H1 (cell line): Measurements from ENCODE around the gene MITF. TPM values are rescaled to one million over a fixed set of nuclear protein-coding genes. Genes with fewer than 3 reads are reported as not detected.

Source experiments
- CTCF ChIA-PET: fragments of 300-600 bp; sonication (Branson Sonifier 250); formaldehyde crosslinking; loops from one replicate; lab custom pipeline; 2021; ENCODE audit not compliant: partially characterized antibody; lab: Charles Lee
- POLR2A ChIA-PET: fragments of 300-600 bp; sonication (Branson Sonifier 250); formaldehyde crosslinking; loops from one replicate; lab custom pipeline; 2021; ENCODE audit warnings: inconsistent platforms; ENCODE audit not compliant: partially characterized antibody; lab: Charles Lee
- DNase-seq, 2 experiments: peaks; one replicate each; pipeline versions ENCODE4 v3.0.0 to v3.0.0-alpha.2; 2010 to 2022; ENCODE audit warnings: low spot score in 2 of 2, low read depth in 1 of 2, mixed read lengths in 1 of 2
- FAIRE-seq: peaks from 2 replicates; lab custom pipeline; 2011; peaks lifted over from hg19 to GRCh38; lab: Jason Lieb, UNC
- H2AFZ ChIP-seq: 2 replicates; pipeline ENCODE4 v1.8.1; 2012; ENCODE audit warnings: low read length, inconsistent platforms
- H2AK5ac ChIP-seq: 2 replicates; pipeline ENCODE4 v1.6.1; 2013; ENCODE audit warnings: low read depth, low read length
- H2BK120ac ChIP-seq: replicated peaks from 2 replicates; pipeline ENCODE3; 2013; ENCODE audit warnings: low read depth, low read length, inconsistent platforms
- H2BK12ac ChIP-seq: 2 replicates; pipeline ENCODE4 v1.6.1; 2013; ENCODE audit warnings: low read depth, low read length
- H2BK15ac ChIP-seq: 2 replicates; pipeline ENCODE4 v1.6.1; 2013; ENCODE audit warnings: low read length
- H2BK20ac ChIP-seq: 2 replicates; pipeline ENCODE4 v1.6.1; 2013; ENCODE audit warnings: low read length
- H2BK5ac ChIP-seq: 2 replicates; pipeline ENCODE4 v1.6.1; 2013; ENCODE audit warnings: low read depth, low read length
- H3K14ac ChIP-seq: 2 replicates; pipeline ENCODE4 v1.6.1; 2013; ENCODE audit warnings: inconsistent platforms; ENCODE audit not compliant: insufficient read length
- H3K18ac ChIP-seq: 2 replicates; pipeline ENCODE4 v1.6.1; 2013; ENCODE audit warnings: low read length; ENCODE audit errors: extremely low read depth
- H3K23ac ChIP-seq: 2 replicates; pipeline ENCODE4 v1.6.1; 2013; ENCODE audit warnings: inconsistent platforms; ENCODE audit not compliant: insufficient read length
- H3K23me2 ChIP-seq: 2 replicates; pipeline ENCODE4 v1.6.1; 2013; ENCODE audit warnings: low read depth, low read length
- H3K27ac ChIP-seq: 2 replicates; pipeline ENCODE4 v1.6.1; 2011; ENCODE audit warnings: low read depth, low read length, inconsistent platforms
- H3K27me3 ChIP-seq, 4 experiments: replicated peaks in 1 of 4; 1 replicate in 1 of 4; 2 replicates in 3 of 4; pipeline versions ENCODE4 v1.6.1 to v1.8.1; 2011 to 2013; ENCODE audit warnings: low read length in 3 of 4, mild to moderate bottlenecking in 3 of 4, inconsistent platforms in 2 of 4, mixed read lengths in 2 of 4, moderate library complexity in 1 of 4; ENCODE audit not compliant: control insufficient read depth in 3 of 4, insufficient read depth in 3 of 4; ENCODE audit errors: extremely low read depth in 1 of 4
- H3K36me3 ChIP-seq, 4 experiments: 2 replicates each; pipeline versions ENCODE4 v1.6.1 to v1.8.1; 2011 to 2013; ENCODE audit warnings: mild to moderate bottlenecking in 4 of 4, low read length in 3 of 4, moderate library complexity in 2 of 4, control low read depth in 1 of 4, inconsistent platforms in 1 of 4; ENCODE audit not compliant: insufficient read depth in 4 of 4, control insufficient read depth in 2 of 4
- H3K4ac ChIP-seq: replicated peaks from 2 replicates; pipeline ENCODE3; 2013; ENCODE audit warnings: low read length, low read depth, mixed read lengths, inconsistent platforms; ENCODE audit not compliant: insufficient read length
- H3K4me1 ChIP-seq, 4 experiments: replicated peaks in 1 of 4; 1 replicate in 1 of 4; 2 replicates in 3 of 4; pipeline versions ENCODE4 v1.6.1 to v1.8.1; 2011 to 2013; ENCODE audit warnings: low read length in 3 of 4, inconsistent platforms in 2 of 4, mixed read lengths in 1 of 4; ENCODE audit not compliant: insufficient read depth in 4 of 4, control insufficient read depth in 3 of 4
- H3K4me2 ChIP-seq, 2 experiments: 2 replicates each; pipeline versions ENCODE4 v1.6.1 to v1.8.1; 2011 to 2013; ENCODE audit warnings: low read depth in 2 of 2, low read length in 2 of 2, control low read depth in 1 of 2, inconsistent platforms in 1 of 2, mild to moderate bottlenecking in 1 of 2; ENCODE audit not compliant: insufficient read depth in 1 of 2
- H3K4me3 ChIP-seq, 4 experiments: fragments of 200-600, 300-600 bp in 1 of 4; sonication (generic), shearing (Covaris generic), sonication (Bioruptor Twin) in 1 of 4; 2 replicates each; pipeline versions ENCODE4 v1.5.1 to v1.8.1; 2011 to 2016; ENCODE audit warnings: low read length in 4 of 4, low read depth in 3 of 4, control low read depth in 2 of 4, inconsistent platforms in 2 of 4, mild to moderate bottlenecking in 2 of 4, mixed read lengths in 1 of 4, moderate library complexity in 1 of 4; ENCODE audit not compliant: insufficient read depth in 2 of 4; ENCODE audit errors: extremely low read depth in 1 of 4
- H3K56ac ChIP-seq: replicated peaks from 2 replicates; pipeline ENCODE3; 2013; ENCODE audit warnings: low read depth, mild to moderate bottlenecking, mixed read lengths, low read length, inconsistent platforms; ENCODE audit not compliant: insufficient read length
- H3K79me1 ChIP-seq: 2 replicates; pipeline ENCODE4 v1.6.1; 2013; ENCODE audit warnings: low read depth, low read length, control low read depth
- H3K79me2 ChIP-seq, 2 experiments: 2 replicates each; pipeline versions ENCODE4 v1.6.1 to v1.8.1; 2012 to 2013; ENCODE audit warnings: low read length in 2 of 2, mild to moderate bottlenecking in 2 of 2, inconsistent platforms in 1 of 2; ENCODE audit not compliant: insufficient read depth in 2 of 2, control insufficient read depth in 1 of 2
- H3K9ac ChIP-seq, 4 experiments: replicated peaks in 1 of 4; 1 replicate in 1 of 4; 2 replicates in 3 of 4; pipeline versions ENCODE4 v1.6.1 to v1.8.1; 2011 to 2013; ENCODE audit warnings: low read depth in 3 of 4, low read length in 3 of 4, control low read depth in 2 of 4, mild to moderate bottlenecking in 2 of 4, moderate library complexity in 2 of 4, inconsistent platforms in 1 of 4; ENCODE audit errors: extremely low read depth in 1 of 4
- H3K9me3 ChIP-seq, 2 experiments: 2 replicates each; pipeline versions ENCODE4 v1.6.1 to v1.8.1; 2012 to 2013; ENCODE audit warnings: mild to moderate bottlenecking in 2 of 2, moderate library complexity in 2 of 2, control low read depth in 1 of 2, inconsistent platforms in 1 of 2, low read depth in 1 of 2, low read length in 1 of 2, mixed read lengths in 1 of 2; ENCODE audit not compliant: insufficient read depth in 2 of 2
- H4K20me1 ChIP-seq, 2 experiments: replicated peaks in 1 of 2; 2 replicates each; pipeline versions ENCODE3 to v1.8.1; 2011 to 2013; ENCODE audit warnings: inconsistent platforms in 2 of 2, low read length in 2 of 2, mild to moderate bottlenecking in 1 of 2; ENCODE audit not compliant: insufficient read depth in 2 of 2, control insufficient read depth in 1 of 2
- H4K5ac ChIP-seq: 2 replicates; pipeline ENCODE4 v1.6.1; 2013; ENCODE audit warnings: low read length, low read depth, mixed read lengths, inconsistent platforms; ENCODE audit not compliant: insufficient read length
- H4K8ac ChIP-seq: 2 replicates; pipeline ENCODE4 v1.8.0; 2013; ENCODE audit warnings: mild to moderate bottlenecking, moderate library complexity, low read length, inconsistent platforms; ENCODE audit not compliant: insufficient read depth; ENCODE audit errors: extremely low read depth
- H4K91ac ChIP-seq: replicated peaks from 2 replicates; pipeline ENCODE3; 2013; ENCODE audit warnings: low read length, mixed read lengths, inconsistent platforms; ENCODE audit not compliant: insufficient read length
- CBX8 ChIP-seq: fragments of 300-800, 300-1000 bp; sonication (generic); IDR thresholded peaks from 2 replicates; pipeline ENCODE4 v1.7.1; 2016; ENCODE audit warnings: low read depth, low read length, borderline replicate concordance
- CHD1 ChIP-seq: IDR thresholded peaks from 2 replicates; pipeline ENCODE4 v1.6.1; 2012; ENCODE audit warnings: low read depth, low read length, improper control_type of control experiment
- FOSL1 ChIP-seq: IDR thresholded peaks from 2 replicates; pipeline ENCODE4 v1.6.1; 2011; ENCODE audit warnings: mild to moderate bottlenecking, low read depth, low read length, moderate library complexity; ENCODE audit not compliant: insufficient read depth
- MAFK ChIP-seq: IDR thresholded peaks from 2 replicates; pipeline ENCODE4 v1.6.1; 2012; ENCODE audit warnings: low read depth, mild to moderate bottlenecking, improper control_type of control experiment, low read length
- NRF1 ChIP-seq: IDR thresholded peaks from 2 replicates; pipeline ENCODE4 v1.6.1; 2011; ENCODE audit warnings: mild to moderate bottlenecking, low read depth, low read length, improper control_type of control experiment
- PHF8 ChIP-seq: fragments of 200-600 bp; sonication (generic); conservative IDR thresholded peaks from 2 replicates; pipeline ENCODE4 v1.7.1; 2012; ENCODE audit warnings: low read depth, mild to moderate bottlenecking, inconsistent platforms, low read length, moderate library complexity
- SIX5 ChIP-seq: IDR thresholded peaks from 2 replicates; pipeline ENCODE4 v1.6.1; 2011; ENCODE audit warnings: mild to moderate bottlenecking, low read depth, low read length
- TAF7 ChIP-seq: optimal IDR thresholded peaks from 2 replicates; pipeline ENCODE3; 2011; ENCODE audit warnings: low read depth, mild to moderate bottlenecking, inconsistent platforms, low read length, moderate library complexity, borderline replicate concordance
- YY1 ChIP-seq: IDR thresholded peaks from 2 replicates; pipeline ENCODE4 v1.6.1; 2011; ENCODE audit warnings: low read depth, mild to moderate bottlenecking, low read length
- WGBS, 2 experiments: shearing (Covaris generic) in 1 of 2; methylation state at CpG; one replicate each; pipeline versions ENCODE4 v1.1.6 to v1.1.7; 2013 to 2015; ENCODE audit warnings: low lambda C conversion rate in 2 of 2, mixed read lengths in 2 of 2, inconsistent platforms in 1 of 2, low coverage in 1 of 2, missing lambda C conversion rate in 1 of 2; ENCODE audit not compliant: insufficient replicate concordance in 2 of 2, insufficient coverage in 1 of 2, insufficient read length in 1 of 2; ENCODE audit errors: extremely low coverage in 1 of 2, missing lambda C conversion rate in 1 of 2; 5-methylcytosine and 5-hydroxymethylcytosine counted together
- polyA plus RNA-seq, 7 experiments: library from polyadenylated mRNA; depleted of rRNA in 3 of 7; stranded (reverse) in 5 of 7; unstranded in 2 of 7; fragments of >200 nt in 5 of 7; fragments of 200-250 nt in 2 of 7; gene quantifications; 1 replicate in 5 of 7; 2 replicates in 1 of 7; 4 replicates in 1 of 7; pipeline versions ENCODE4 v1.2.1 to v1.2.3, GENCODE V29; 2011 to 2013; ENCODE audit warnings: missing spikeins in 2 of 7, mixed read lengths in 2 of 7
- total RNA-seq: library from RNA; stranded (reverse); fragmentation: NEBNext Ultra II Directional; extraction: Animal tissue kit (Norgen Biotek cat#: 25700); gene quantifications from 2 replicates; pipeline ENCODE4 v1.2.1, GENCODE V29; 2021
- TF ChIP-seq, protein P1 (sequence below): IDR thresholded peaks from 2 replicates; pipeline ENCODE4 v1.6.1; 2011; ENCODE audit warnings: low read depth, mild to moderate bottlenecking, low read length; ENCODE audit not compliant: insufficient read depth
- TF ChIP-seq, protein P2 (sequence below): IDR thresholded peaks from 2 replicates; pipeline ENCODE4 v1.6.1; 2012; ENCODE audit warnings: low read length, inconsistent platforms
- TF ChIP-seq, protein P3 (sequence below): IDR thresholded peaks from 2 replicates; pipeline ENCODE4 v1.6.1; 2012; ENCODE audit warnings: inconsistent platforms

MITF gene
- total and polyA plus RNA-seq, 2 of the 8 experiments (the other 6 are each of a cell fraction or from before 2014, with no cell fraction given): 0.53 to 1.4 TPM

DNA sequence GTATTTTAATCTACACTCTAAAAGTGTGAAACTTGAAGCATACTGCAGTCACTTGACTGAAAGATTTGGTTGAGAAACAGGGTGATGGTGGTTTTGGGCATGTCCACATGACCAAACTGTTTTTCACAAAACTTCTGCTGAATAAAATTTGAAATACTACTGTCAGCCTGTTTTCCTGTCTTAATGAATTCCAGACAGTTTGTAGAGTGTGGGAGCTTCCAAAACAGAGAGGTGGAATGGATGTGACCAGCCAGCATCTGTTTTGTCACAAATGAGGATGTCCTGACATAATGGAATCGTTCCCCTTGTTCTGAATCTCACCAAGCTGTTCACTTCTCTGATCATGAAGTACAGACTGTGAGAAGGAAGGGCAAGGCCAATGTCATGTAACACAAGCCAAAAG lies 11.8 kb downstream of the MITF start:
- ChIA-PET CTCF (no interaction called here), POLR2A (no interaction called here)
- no peaks in the 10 kb centered on the region for H3K79me1 ChIP-seq
- no peak for TF ChIP-seq FOSL1
- TF ChIP-seq TAF7: no peak
- no peak for TF ChIP-seq NRF1
- TF ChIP-seq, protein P1, sequence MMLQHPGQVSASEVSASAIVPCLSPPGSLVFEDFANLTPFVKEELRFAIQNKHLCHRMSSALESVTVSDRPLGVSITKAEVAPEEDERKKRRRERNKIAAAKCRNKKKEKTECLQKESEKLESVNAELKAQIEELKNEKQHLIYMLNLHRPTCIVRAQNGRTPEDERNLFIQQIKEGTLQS: no peak
- no peak for TF ChIP-seq SIX5
- TF ChIP-seq, protein P2, sequence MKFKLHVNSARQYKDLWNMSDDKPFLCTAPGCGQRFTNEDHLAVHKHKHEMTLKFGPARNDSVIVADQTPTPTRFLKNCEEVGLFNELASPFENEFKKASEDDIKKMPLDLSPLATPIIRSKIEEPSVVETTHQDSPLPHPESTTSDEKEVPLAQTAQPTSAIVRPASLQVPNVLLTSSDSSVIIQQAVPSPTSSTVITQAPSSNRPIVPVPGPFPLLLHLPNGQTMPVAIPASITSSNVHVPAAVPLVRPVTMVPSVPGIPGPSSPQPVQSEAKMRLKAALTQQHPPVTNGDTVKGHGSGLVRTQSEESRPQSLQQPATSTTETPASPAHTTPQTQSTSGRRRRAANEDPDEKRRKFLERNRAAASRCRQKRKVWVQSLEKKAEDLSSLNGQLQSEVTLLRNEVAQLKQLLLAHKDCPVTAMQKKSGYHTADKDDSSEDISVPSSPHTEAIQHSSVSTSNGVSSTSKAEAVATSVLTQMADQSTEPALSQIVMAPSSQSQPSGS: no peak
- TF ChIP-seq YY1: no peak
- TF ChIP-seq PHF8: no peak
- TF ChIP-seq CHD1: no peak
- TF ChIP-seq, protein P3, sequence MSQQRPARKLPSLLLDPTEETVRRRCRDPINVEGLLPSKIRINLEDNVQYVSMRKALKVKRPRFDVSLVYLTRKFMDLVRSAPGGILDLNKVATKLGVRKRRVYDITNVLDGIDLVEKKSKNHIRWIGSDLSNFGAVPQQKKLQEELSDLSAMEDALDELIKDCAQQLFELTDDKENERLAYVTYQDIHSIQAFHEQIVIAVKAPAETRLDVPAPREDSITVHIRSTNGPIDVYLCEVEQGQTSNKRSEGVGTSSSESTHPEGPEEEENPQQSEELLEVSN: no peak
- TF ChIP-seq MAFK: no peak
- no peak for TF ChIP-seq CBX8

More for the DNA sequence above, 11.8 kb downstream of the MITF start:
- no peak overlapping the region for H3K14ac ChIP-seq
- no peaks in the 10 kb centered on the region for H3K36me3 ChIP-seq
- 91% methylated on average over 1 of the region's 1 CpG; no CpG with 5 or more reads in 1 of the 2 experiments for WGBS, 2 experiments
- FAIRE-seq (no peak), DNase-seq (no peak)
- H2BK5ac ChIP-seq: no peak overlapping the region
- peaks cover 4 to 7% of the 10 kb centered on the region in 2 experiments; a peak in 1 of 4 replicates for H3K9me3 ChIP-seq
- no peak overlapping the region for H3K23ac ChIP-seq
- H2AFZ ChIP-seq: no peak overlapping the region
- no peak overlapping the region for H3K4me2 ChIP-seq
- H4K20me1 ChIP-seq: no peaks in the 10 kb centered on the region
- H3K4me1 ChIP-seq: no peaks in the 10 kb centered on the region
- H2BK120ac ChIP-seq: no peak overlapping the region
- no peak overlapping the region for H3K4ac ChIP-seq
- H3K56ac ChIP-seq: no peak overlapping the region
- H2BK15ac ChIP-seq: no peak overlapping the region
- no peak overlapping the region for H3K27ac ChIP-seq
- no peaks in the 10 kb centered on the region for H3K23me2 ChIP-seq
- no peaks in the 10 kb centered on the region for H3K27me3 ChIP-seq
- no peak overlapping the region for H3K9ac ChIP-seq
- H4K8ac ChIP-seq: no peak overlapping the region
- no peak overlapping the region for H3K4me3 ChIP-seq
- no peak overlapping the region for H3K18ac ChIP-seq
- H4K5ac ChIP-seq: no peak overlapping the region
- H4K91ac ChIP-seq: no peak overlapping the region
- H2BK20ac ChIP-seq: no peak overlapping the region
- H3K79me2 ChIP-seq: no peaks in the 10 kb centered on the region
- no peak overlapping the region for H2BK12ac ChIP-seq
- H2AK5ac ChIP-seq: no peak overlapping the region
